SK-N-SH (cell line): ENCODE data around the gene CDH22. TPM values are rescaled to one million over a fixed set of nuclear protein-coding genes. Genes with fewer than 3 reads are reported as not detected.

Experiments used
- CTCF ChIA-PET: fragments of 300-600, 350-600 bp; formaldehyde crosslinking; extraction: SDS; loops from one replicate; lab custom pipeline; 2021; lab: Yijun Ruan, JAX
- POLR2A ChIA-PET: fragments of 350-600 bp; sonication (Branson Sonifier 250); formaldehyde crosslinking; extraction: SDS; loops from one replicate; lab custom pipeline; 2020; ENCODE audit warnings: antibody characterized with exemption, inconsistent platforms; lab: Yijun Ruan, JAX
- DNase-seq: peaks from one replicate; pipeline ENCODE4 v3.0.0; 2012
- H2AFZ ChIP-seq: fragments of 200-600 bp; sonication (generic); 2 replicates; pipeline ENCODE4 v1.8.1; 2016; ENCODE audit warnings: antibody characterized with exemption, mild to moderate bottlenecking, low read depth
- H3F3A ChIP-seq: fragments of 200-600 bp; sonication (generic); replicated peaks from 2 replicates; pipeline ENCODE3; 2016; ENCODE audit warnings: antibody characterized with exemption, mild to moderate bottlenecking; ENCODE audit not compliant: insufficient read depth
- H3K27ac ChIP-seq, 2 experiments: fragments of 200-500 bp in 1 of 2; fragments of 200-600 bp in 1 of 2; sonication (Bioruptor generic) in 1 of 2; sonication (generic), shearing (Covaris generic) in 1 of 2; 2 replicates each; pipeline versions ENCODE4 v1.5.1 to v1.6.1; 2014 to 2016; ENCODE audit warnings: low read depth in 2 of 2, inconsistent platforms in 1 of 2, low read length in 1 of 2, mild to moderate bottlenecking in 1 of 2, mixed read lengths in 1 of 2
- H3K27me3 ChIP-seq: fragments of 200-600 bp; sonication (generic), shearing (Covaris generic); 2 replicates; pipeline ENCODE4 v1.6.1; 2016; ENCODE audit warnings: mixed run types; ENCODE audit not compliant: insufficient read depth
- H3K36me3 ChIP-seq, 2 experiments: fragments of 200-500 bp in 1 of 2; fragments of 200-600 bp in 1 of 2; sonication (Bioruptor generic) in 1 of 2; sonication (generic) in 1 of 2; replicated peaks in 1 of 2; 2 replicates each; pipeline versions ENCODE3 to v1.5.1; 2014 to 2016; ENCODE audit warnings: low read length in 1 of 2, mild to moderate bottlenecking in 1 of 2; ENCODE audit not compliant: insufficient read depth in 2 of 2, control insufficient read depth in 1 of 2
- H3K4me1 ChIP-seq, 2 experiments: fragments of 200-500 bp in 1 of 2; fragments of 200-600 bp in 1 of 2; sonication (Bioruptor generic) in 1 of 2; sonication (generic), shearing (Covaris generic) in 1 of 2; 2 replicates each; pipeline versions ENCODE4 v1.5.1 to v1.6.1; 2014 to 2016; ENCODE audit warnings: low read depth in 1 of 2, low read length in 1 of 2, mixed run types in 1 of 2; ENCODE audit not compliant: insufficient read depth in 2 of 2, control insufficient read depth in 1 of 2
- H3K4me2 ChIP-seq: fragments of 200-600 bp; sonication (generic), shearing (Covaris generic); 2 replicates; pipeline ENCODE4 v1.6.1; 2017; ENCODE audit warnings: mixed run types
- H3K4me3 ChIP-seq, 2 experiments: fragments of 200-500 bp in 1 of 2; fragments of 200-600 bp in 1 of 2; sonication (Bioruptor generic) in 1 of 2; sonication (generic), shearing (Covaris generic) in 1 of 2; 2 replicates each; pipeline versions ENCODE4 v1.5.1 to v1.8.1; 2014 to 2016; ENCODE audit warnings: low read depth in 2 of 2, inconsistent platforms in 1 of 2, low read length in 1 of 2, mild to moderate bottlenecking in 1 of 2, mixed read lengths in 1 of 2, moderate library complexity in 1 of 2
- H3K79me2 ChIP-seq: fragments of 200-600 bp; sonication (generic); 2 replicates; pipeline ENCODE4 v1.8.1; 2017; ENCODE audit warnings: mild to moderate bottlenecking; ENCODE audit not compliant: insufficient read depth
- H3K9ac ChIP-seq: fragments of 200-600 bp; sonication (generic); 2 replicates; pipeline ENCODE4 v1.6.1; 2017; ENCODE audit warnings: mixed run types
- H3K9me2 ChIP-seq: fragments of 200-600 bp; sonication (generic); 2 replicates; pipeline ENCODE4 v1.6.1; 2017; ENCODE audit warnings: mixed run types
- H3K9me3 ChIP-seq: fragments of 200-600 bp; sonication (generic); 2 replicates; pipeline ENCODE4 v1.6.1; 2017; ENCODE audit warnings: mixed run types, mild to moderate bottlenecking, moderate library complexity
- H4K20me1 ChIP-seq: fragments of 200-600 bp; sonication (generic); 2 replicates; pipeline ENCODE4 v1.6.1; 2017; ENCODE audit warnings: mild to moderate bottlenecking, mixed run types; ENCODE audit not compliant: insufficient read depth
- CTCF ChIP-seq: fragments of 200-600 bp; sonication (generic); IDR thresholded peaks from 2 replicates; pipeline ENCODE4 v1.6.1; 2017; ENCODE audit warnings: antibody characterized with exemption, mild to moderate bottlenecking, moderate library complexity
- EP300 ChIP-seq, 2 experiments: IDR thresholded peaks; 2 replicates each; pipeline versions ENCODE4 v1.4.0 to v1.6.1; 2012; ENCODE audit warnings: borderline replicate concordance in 1 of 2, low read depth in 1 of 2, low read length in 1 of 2
- PBX3 ChIP-seq: IDR thresholded peaks from 2 replicates; pipeline ENCODE4; 2012
- RCOR1 ChIP-seq: fragments of 150-350 bp; IDR thresholded peaks from 2 replicates; pipeline ENCODE4 v1.6.1; 2017; ENCODE audit warnings: antibody characterized with exemption, low read length
- SMC3 ChIP-seq: IDR thresholded peaks from 2 replicates; pipeline ENCODE4 v1.6.1; 2012; ENCODE audit warnings: low read depth, low read length, improper control_type of control experiment
- TAF1 ChIP-seq: IDR thresholded peaks from 2 replicates; pipeline ENCODE4 v1.6.1; 2012; ENCODE audit warnings: low read depth, mild to moderate bottlenecking, low read length, moderate library complexity, borderline replicate concordance
- WGBS: methylation state at CpG from one replicate; pipeline ENCODE4 v1.1.6; 2017; ENCODE audit warnings: low lambda C conversion rate; 5-methylcytosine and 5-hydroxymethylcytosine counted together
- polyA plus RNA-seq, 3 experiments: library from polyadenylated mRNA; depleted of rRNA; stranded (reverse); fragments of >200 nt; gene quantifications; 2 replicates each; pipeline ENCODE4 v1.2.3, GENCODE V29; 2012

Gene CDH22
- polyA plus RNA-seq, 1 of the 3 experiments (the other 2 are of a cell fraction): not detected

- H3K4me1 ChIP-seq: peaks cover 0 to 70% of the 10 kb centered on the region in 2 experiments; a peak in 2 of 4 replicates
- no peaks in the 10 kb centered on the region for H3K79me2 ChIP-seq
- H3K9me2 ChIP-seq: no peaks in the 10 kb centered on the region
- peaks cover 14% of the 10 kb centered on the region; the same call in 1 of the 2 replicates for H3K27me3 ChIP-seq
- POLR2A ChIA-PET: interaction anchor here (0.5 to 1.4 kb wide), 6 partner anchors 9 to 107 kb away, joined by 3 to 5 read pairs (median 3); no protein-coding TSS in a partner anchor
- TF ChIP-seq EP300 (IDR thresholded peaks at IDR 0.05; ENCODE audit: borderline replicate concordance in 1 of 2, low read depth in 1 of 2, low read length in 1 of 2) (peak in 1 of 2 experiments; percentile 33; a peak in 2 of 4 replicates), TAF1 (no peak), RCOR1 (no peak)
- no peak overlapping the region for H2AFZ ChIP-seq
- H4K20me1 ChIP-seq: no peaks in the 10 kb centered on the region
- CTCF ChIA-PET: interaction anchor here (0.6 to 6.3 kb wide), 10 partner anchors 11 to 346 kb away, joined by 3 to 54 read pairs (median 13); no protein-coding TSS in a partner anchor
- H3K4me2 ChIP-seq: no peak overlapping the region
- no peak overlapping the region for H3K4me3 ChIP-seq
- no peaks in the 10 kb centered on the region for H3F3A ChIP-seq
- no peaks in the 10 kb centered on the region for H3K9me3 ChIP-seq
- DNase-seq: peak; percentile 65
- no peaks in the 10 kb centered on the region for H3K36me3 ChIP-seq
- 51% methylated on average over 9 of the region's 12 CpGs for WGBS
- peak overlapping the region in 1 of 2 experiments; percentile 85; a peak in 2 of 4 replicates for H3K27ac ChIP-seq
- no peak overlapping the region for H3K9ac ChIP-seq
Observed at GRCh38 chr20:46332373-46333160, 24.3 kb upstream of the CDH22 start.

GRCh38 chr20:46331611-46332361 lies 23.5 kb upstream of the CDH22 start:
- 0 out of 2 replicates have a peak, but pooled peaks cover 8% of the 10 kb centered on the region for H3K27me3 ChIP-seq
- CTCF ChIA-PET: interaction anchor here (1.0 to 6.3 kb wide), 11 partner anchors 12 to 203 kb away, joined by 3 to 54 read pairs (median 6); no protein-coding TSS in a partner anchor
- POLR2A ChIA-PET: interaction anchor here (0.5 to 1.4 kb wide), 2 partner anchors 13 to 106 kb away, joined by 3 to 5 read pairs; no protein-coding TSS in a partner anchor

More at GRCh38 chr20:46331611-46332361, 23.5 kb upstream of the CDH22 start:
- Histone ChIP-seq H3K4me3 (no peak overlapping the region), H3K9ac (no peak overlapping the region), H3K4me2 (no peak overlapping the region), H3K36me3 (no peaks in the 10 kb centered on the region), H3K27ac (peak overlapping the region in 1 of 2 experiments; percentile 85; a peak in 2 of 4 replicates), H3K9me3 (no peaks in the 10 kb centered on the region), H3K9me2 (no peaks in the 10 kb centered on the region), H3F3A (no peaks in the 10 kb centered on the region), H4K20me1 (no peaks in the 10 kb centered on the region), H3K79me2 (no peaks in the 10 kb centered on the region), H2AFZ (no peak overlapping the region), H3K4me1 (peaks cover 0 to 70% of the 10 kb centered on the region in 2 experiments; a peak in 2 of 4 replicates)
- TF ChIP-seq CTCF: no peak
- TF ChIP-seq SMC3: no peak
- TF ChIP-seq PBX3: no peak
- no peak for DNase-seq
- WGBS: 59% methylated on average over 10 of the region's 13 CpGs
